CD4-positive, alpha-beta T cell treated with Interferon gamma for 1 hour (primary cell): Measurements from ENCODE around the gene MRTFA.
"Not testable (repeated sequence)": the region's sequence is repeated elsewhere in the genome, so short reads cannot be mapped to it uniquely, and the experiment has no call there.

ENCODE experiments used
- DNase-seq: peaks from one replicate; pipeline ENCODE4 v3.0.0-alpha.2; 2020

The MRTFA gene

DNA sequence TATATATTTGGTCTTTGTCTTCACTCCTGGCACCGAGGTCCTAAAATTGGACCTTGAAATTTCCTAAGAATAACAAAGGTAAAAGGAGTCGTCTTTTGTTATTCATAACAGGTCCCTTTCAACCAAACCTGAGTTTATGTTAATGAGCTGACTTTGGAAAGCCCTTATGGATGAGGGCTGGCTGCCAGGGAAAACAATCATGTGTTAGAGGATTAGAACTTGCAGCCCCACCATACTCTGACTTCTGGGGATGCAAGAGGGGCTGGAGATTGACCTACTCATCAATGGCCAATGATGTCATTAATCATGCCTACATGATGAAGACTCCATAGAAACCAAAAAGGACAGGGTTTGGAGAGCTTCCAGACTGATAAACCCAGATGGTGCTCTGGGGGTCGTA, 118.9 kb downstream of the MRTFA start:
- no peak for DNase-seq

DNA sequence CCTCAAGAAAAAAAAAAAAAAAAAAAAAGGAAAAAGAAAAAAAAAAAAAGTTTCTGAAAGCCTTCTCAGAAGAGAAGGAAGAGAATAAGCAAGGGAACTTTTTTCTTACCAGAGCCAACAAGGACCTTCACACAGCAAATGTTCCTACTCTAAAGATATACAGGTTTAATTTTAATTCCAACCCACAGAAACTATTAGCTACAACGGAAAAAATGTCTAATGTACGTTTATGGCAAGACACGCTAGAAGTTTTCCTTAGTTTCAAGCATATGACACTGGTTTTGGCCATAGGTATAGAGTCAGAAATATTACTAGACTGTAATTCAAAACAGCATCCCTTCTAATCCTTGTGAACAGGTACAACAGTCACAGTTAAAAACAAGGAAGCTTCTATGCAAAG, 120.1 kb downstream of the MRTFA start:
- DNase-seq: no peak

DNA sequence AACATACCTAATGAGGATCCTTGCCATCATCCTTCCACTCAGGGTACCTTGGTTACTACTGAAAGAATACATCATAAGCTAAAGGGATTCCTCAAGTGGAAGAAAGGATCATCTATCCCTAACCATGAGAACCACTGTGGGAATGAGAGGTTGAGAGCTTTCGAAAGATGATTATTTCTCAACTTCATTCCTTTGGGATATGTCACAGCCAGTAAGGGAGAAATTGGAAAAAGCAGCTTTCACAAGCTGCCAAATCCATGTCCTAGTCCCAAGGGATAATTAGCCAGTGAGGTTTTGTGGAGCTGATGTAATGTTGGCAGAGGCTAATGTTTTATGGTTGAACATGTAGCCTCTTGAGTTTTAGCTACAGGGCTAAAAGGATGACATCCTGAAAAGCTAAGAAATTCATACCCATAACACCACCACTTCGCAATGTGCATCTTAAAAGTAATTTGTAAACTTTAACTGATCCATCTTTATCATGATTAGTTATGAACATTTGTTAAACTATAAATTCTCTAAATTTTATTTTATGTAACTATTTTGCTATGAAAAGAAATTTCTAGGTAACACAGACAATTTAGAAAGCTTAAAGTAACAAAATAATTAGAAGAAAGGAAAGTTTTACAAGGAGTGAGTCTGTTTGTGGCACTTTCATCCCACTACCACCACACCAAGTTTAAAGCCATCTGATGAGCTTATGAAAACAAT, 123.9 kb downstream of the MRTFA start:
- no peak for DNase-seq

DNA sequence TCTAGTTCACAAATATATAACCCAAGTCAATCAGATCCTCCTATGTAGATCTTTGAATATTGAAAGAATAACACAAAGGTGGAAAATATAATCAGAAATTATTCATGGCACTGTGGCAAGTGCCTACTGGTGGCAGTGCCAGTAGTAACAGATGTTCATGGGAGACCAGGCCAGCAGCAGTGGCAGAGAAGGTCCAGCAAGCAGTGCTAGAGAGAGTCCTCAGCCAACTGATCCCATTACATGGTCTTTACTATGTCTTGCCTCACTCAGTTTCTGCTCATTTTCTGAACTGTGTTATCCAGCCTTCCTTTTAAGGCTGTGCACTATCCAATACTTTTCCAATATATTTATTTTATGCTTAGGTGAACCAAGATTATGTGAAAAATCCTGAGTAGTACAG, 124.9 kb downstream of the MRTFA start:
- DNase-seq: no peak

DNA sequence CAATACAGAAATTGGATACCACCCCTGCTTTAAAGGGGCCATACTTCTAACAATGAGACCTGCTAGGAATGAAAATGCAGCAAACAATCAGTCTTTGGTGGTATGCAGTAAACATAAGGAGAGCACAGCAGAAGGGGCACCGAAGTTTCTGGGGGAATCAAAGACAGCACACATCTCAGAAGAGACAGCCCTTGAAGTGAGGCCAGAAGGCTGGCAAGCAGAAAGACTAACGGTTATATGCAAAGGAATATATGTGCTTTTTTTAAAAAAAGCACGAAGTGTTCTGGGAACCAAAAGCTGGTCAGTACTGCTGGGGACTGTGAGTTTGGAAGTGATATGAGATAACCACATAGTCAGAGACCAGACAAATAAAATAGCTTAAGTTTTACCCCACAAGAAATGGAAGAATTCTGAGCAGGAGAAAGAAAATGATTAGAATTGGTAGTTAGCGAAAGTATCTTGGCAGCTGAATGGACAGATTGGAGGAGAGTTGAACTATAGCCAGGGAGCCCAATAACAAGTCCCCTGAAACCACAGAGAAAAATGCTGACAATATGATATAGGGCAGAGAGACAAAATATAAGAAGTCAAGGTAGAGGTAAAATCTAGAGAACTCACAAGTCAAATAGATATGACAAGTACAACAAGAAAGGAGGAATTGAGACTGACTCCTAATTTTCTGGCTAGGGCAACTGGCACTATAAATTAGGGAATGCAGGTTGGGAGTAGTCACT, 125.7 kb downstream of the MRTFA start:
- DNase-seq: no peak

DNA sequence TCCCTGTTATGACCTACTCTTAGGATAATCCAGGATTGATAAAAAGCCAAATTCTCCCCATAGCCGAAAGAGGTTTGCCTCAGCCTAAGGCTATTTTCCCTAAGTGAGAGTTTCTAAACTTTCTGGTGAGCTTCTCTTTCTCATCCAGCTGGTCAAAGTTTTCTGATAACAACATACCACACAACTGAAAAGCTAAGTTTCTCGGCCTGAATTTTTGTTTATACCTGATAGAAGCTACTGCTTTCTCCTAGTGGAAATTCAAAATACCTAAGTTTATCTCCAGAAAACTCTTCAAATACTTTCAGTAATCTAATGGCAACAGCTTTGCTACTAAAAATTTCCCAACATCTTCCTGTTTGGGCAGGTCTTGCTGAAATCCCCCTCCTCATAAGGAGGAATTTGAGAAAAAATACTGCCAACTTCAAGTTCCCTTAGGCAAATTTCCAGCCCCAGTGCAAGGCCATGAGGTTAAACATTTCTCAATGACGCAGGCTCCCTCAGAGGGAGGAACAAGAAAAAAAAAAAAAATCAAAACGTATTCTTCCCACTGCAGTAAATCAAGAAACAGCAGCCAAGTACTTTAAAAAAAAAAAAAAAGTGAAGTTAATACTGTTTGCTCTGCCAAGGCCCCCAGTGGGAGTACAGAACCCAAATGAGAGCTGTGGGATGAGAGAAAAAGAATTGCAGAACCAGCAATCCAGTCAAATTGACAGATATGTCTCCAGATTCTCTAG, 127.0 kb downstream of the MRTFA start:
- peak; percentile 8 for DNase-seq

DNA sequence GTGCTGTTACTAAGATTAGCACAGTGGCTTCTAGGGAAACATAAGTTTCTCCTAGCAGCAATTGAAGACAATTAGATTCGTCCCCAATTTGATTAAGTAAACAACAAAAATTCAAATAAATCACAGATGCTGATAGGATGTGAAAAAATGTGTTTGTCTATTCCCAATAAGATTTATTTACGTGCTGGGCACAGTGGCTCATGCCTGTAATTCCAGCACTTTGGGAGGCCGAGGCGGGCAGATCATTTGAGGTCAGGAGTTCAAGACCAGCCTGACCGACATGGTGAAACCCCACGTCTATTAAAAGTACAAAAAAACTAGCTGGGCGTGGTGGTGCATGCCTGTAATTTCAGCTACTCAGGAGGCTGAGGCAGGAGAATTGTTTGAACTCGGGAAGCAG, 128.5 kb downstream of the MRTFA start:
- DNase-seq: not testable (repeated sequence)

DNA sequence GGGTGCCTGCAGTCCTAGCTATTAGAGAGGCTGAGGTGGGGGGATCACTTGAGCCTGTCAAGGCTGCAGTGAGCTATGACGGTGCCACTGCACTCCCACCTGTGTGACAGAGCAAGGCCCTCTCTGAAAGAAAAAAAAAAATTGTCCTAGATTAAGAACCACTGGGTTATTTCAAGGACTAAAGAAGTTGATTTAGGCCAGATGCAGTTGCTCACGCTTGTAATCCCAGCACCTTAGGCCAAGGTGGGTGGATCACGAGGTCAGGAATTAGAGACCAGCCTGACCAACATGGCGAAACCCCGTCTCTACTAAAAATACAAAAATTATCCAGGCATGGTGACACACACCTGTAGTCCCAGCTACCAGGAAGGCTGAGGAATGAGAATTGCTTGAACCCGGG, 129.0 kb downstream of the MRTFA start:
- no peak for DNase-seq

DNA sequence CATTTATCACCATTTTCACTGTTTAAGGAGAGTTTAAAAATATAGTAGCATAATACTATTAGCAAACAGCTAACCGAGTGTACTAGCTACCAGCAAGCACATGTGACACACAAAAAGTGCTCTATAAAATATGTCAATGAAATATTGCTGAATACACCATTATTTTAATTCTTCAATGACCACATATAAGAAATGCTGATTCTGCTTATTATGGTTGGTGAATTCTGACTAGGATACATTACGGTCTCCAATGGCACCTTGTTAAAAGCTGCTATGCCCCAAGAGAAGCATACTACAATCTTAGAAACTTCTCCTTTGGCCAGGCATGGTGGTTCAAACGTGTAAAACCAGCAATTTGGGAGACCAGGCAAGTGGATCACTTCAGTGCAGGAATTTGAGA, 129.8 kb downstream of the MRTFA start:
- DNase-seq: no peak

DNA sequence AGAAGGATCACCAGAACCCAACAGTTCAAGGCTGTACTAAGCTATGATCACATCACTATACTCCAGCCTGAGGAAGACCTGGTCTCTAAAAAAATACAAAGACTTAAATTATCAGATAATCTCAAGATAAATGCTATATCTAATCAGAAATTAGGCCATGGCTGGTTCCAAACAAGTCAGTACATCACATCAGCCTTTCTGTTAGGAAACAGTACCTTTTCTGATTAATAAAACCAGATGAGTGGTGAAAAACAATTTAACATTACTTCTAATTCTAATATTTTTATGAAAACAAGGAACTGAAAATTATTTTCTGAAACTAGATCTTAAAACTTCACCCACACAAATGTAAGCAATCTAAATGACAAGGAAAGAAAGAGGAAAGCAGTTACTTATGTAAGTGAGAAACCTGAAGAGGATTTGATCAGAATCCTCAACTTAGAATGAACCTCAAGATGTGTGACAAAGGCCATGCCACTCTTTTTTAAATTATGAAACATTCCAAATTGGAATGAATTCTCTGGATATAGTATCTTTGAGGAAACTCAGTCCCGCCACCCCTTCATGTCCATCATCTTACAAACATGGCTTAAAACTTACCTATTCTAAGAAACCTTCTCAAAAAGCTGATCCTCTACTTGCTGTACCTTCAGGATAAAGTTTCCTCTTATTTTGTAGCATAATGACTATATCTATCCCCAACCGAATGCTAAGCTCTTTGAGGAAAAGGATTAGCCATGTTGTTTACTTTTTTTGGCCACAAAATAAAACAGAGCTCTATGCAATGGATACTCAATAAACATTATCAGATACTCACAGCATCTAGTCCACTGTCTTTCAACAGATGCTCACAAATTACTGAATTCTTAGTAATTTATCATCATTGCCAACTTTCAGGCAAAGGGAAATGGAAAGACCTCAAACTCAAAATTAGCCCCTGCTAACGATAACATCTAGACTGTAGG, 132.0 kb downstream of the MRTFA start:
- DNase-seq: no peak

DNA sequence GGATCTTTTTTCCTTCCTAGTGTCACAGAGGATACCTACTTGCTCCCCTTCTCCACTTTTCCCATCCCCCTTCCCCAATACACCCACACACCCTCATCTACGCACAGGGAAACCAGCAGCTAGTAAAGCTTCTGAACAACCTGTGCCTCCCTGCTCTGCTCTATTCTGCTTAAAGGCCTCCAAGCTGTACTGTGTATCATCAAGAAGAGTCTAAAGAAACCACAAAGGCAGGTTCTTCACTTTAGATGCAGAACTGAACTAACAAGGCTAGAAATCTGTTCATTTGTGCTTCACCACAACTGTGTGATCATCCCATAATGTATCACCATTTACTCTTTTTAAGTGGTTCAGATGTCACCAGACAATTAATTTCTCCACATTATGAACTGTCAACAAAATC, 133.6 kb downstream of the MRTFA start:
- no peak for DNase-seq

DNA sequence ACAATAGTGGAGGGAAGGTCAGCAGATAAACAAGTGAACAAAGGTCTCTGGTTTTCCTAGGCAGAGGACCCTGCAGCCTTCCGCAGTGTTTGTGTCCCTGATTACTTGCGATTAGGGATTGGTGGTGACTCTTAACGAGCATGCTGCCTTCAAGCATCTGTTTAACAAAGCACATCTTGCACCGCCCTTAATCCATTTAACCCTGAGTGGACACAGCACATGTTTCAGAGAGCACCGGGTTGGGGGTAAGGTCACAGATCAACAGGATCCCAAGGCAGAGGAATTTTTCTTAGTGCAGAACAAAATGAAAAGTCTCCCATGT, 136.1 kb downstream of the MRTFA start:
- not testable (repeated sequence) for DNase-seq

DNA sequence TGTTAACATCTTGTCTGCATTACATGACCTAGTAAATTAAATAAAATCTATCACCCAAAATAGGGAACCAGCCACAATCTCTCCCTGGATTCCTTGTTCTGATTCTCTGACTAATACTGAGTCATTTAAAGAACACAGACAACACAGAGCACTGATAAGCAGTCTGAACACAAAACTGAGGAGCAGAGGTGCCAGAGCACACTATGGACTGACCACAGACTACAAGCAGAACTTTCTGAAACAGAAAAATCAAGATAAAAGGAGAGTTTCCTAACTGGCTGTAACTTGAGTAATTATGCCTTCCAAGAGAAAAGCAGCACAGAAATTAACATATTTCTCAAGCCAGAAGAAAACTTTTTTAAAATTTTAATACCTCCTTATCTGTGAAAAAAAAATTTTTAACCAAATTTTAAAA, 137.3 kb downstream of the MRTFA start:
- DNase-seq: peak; percentile 14

DNA sequence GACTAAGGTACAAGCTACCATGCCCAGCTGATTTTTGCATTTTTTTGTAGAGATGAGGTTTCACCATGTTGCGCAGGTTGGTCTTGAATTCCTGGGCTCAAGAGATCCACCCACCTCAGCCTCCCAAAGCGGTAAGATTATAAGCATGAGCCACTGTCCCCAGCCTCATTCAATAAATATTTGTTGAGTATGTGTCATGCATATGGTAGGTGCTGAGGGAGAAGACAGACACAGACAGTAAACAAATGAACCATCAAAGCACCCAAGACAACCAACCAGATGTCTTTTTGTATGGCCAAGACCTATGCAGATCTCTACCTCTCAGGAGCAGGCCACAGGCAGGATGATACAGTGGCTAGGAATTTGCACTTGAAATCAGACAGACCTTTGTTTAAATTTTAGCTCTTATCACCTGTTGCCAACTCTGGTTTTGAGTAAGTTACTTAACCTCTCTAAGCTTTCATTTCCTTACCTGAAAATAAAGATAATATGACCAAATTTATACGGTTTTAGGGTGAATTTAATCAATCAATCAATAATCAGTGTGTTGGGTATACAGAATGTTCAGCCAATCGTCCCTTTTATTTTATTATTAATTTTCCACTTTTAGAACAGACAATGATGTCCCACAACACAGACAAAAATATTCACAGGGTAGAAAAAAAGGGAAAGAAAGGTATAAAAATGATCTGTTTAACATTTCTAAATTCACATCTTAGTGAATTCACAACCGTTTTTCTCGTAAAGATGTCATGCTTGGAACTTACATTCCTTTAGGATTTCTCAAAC, 137.9 kb downstream of the MRTFA start:
- no peak for DNase-seq

DNA sequence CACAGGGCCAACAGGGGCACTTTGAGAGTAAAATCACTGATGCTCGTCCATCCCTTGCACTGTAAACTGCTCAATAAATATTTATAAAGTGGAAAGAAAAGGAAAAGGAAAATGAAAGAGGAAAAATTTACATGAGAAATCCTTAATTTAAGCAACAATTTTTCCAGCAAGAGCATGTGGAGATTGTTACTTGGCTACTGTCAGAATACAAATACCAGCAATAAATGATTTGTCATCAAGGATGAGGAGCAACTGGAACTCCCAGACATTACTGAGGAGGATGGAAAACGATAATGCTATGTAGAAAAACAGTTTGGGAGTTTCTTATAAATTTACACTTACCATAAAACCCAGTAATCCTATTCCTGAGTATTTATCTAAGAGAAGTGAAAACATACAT, 143.1 kb downstream of the MRTFA start:
- no peak for DNase-seq

DNA sequence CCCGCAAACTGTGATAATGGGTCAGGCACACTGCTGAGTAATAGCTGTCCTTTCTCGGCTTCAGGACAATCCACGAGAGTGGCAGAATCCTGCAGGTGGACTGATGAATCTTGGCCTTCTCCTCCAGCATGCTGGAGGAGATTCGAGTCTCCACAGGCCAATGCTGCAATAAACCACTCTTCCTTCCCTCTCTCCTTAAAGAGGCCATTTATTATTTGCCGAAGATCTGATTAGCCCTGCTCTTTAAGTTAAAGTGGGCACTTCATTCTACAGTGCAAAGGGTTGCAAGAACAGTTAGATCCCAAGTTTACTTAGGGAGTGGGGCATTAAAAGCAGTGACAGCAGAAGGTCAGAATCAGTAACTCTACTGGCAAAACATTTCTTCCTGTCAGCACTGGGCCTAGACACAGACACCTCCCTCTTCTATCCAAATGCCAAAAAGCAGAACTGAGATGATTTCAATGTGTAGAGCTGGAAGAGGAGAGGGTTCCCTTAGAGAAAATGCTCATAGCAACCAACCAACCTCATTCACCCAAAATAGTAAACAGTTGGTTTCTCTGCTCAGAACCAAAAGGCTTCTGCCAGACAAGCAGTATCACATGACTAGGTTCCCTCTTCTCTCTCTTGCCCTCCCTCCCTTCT, 144.4 kb downstream of the MRTFA start:
- DNase-seq: peak; percentile 30

DNA sequence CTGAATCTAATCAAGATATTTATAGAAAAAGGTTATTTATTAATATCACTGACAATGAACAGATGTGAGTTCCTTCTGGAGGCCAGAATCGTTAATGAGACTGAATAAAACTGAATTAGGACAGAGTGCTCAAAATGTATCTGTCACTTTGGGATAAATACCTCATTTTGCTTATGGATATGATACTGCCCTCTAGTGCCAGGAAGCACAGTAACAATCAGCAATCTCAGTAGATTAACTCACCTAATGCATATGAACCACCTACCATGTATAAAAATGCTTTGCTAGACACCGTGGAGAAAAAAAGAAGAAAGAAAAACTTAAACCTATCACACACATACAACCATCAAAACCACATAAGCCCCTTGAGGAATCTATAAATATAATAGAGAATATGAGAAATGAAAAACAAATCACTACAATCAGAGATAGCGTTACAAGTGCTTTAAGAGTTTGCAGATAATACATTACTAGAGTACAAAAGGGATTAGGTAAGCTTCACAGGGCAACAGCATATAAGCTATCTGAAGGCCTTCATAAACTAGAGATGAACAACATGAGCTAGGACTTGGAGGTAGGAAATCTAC, 148.8 kb downstream of the MRTFA start:
- no peak for DNase-seq

DNA sequence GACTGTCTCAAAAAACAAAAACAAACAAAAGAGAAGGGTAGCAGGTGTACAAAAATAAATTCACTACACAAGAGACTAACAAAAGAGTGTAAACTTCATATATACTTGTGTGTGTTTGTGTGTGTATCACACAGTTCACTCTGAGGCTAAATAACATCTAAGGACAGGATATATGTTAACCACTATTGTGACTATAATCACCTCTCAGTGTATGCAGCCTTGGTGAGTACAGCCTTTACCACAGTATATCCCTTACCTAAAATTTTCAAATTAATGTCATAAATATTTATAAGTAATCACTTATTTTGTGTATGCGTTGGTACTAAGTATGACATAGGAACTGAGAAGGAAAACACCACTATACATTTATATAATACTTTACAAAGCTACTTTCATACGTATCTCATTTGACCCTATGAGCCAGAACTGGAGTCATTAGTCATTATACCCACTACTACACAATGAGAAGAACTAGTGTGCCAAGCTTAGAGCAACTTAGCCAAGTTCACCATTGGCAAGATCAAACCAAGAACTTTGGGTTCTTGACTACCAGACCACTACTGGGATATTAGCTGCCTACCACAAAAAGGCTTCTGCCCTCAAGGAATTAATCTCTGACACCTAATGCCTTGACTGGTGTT, 149.4 kb downstream of the MRTFA start:
- DNase-seq: no peak

DNA sequence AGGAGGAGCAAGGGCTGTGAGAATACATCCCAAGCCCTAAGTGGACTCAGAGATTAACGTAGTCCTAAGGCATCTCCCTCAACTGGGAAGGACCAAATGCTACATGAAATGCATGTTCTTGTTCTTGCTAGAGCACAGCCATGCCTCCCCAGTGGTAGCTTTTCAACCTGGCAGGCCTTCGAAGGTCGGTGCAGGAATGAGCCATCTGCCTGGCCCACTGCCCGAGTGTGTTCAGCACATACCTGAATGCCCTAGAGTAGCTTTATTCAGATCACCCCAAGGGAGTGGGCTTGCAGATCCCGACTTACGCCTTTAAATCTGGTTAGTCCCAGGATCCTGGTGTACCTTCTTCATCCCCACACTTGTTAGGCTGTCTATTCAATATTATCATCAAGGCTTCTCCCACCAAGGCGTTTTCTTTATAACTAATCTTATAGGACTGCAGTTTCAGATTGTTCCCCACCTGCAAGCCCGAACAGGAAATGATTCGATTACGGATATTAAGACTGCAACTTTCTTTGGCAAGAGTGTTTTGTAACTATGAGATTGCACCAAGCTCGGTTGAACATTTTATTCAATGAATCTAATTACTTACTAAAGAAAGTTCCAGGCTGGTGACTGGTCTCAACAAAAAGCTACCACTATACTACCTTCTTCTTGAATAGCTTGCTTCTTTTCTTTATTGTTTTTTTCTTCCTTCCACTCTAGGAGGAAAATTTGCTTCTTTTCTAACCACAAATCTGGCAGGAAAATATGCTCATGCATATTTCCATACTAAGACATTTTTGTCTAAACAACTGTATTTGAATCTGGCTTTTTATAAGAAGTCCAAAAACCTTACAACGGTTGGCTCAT, 150.5 kb downstream of the MRTFA start:
- no peak for DNase-seq
